ENCODE data around the gene KIF5A.

DNA sequence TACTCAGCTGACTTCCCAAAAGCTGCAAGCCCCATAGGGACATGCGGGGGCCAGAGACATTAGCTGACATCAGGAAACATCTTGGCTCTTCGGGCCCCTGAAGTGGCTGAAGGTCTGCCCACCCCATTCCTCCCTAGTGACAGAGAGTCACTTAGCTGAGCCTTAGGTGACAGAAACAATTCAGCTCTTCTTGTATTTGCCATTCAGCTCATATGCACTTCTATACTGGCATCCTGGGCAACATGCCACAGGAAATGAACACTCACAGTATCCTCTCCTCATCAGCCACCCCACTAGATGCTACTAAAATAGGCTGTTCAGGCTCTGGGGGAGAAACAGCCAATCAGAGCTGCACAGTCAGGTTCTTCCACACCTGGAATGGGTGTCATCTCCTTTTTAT lies 6.3 kb upstream of the KIF5A start:
- TF ChIP-seq CTCF (IDR thresholded peaks at IDR 0.05; ENCODE audit: low read depth, low read length, poor library complexity, severe bottlenecking) (no peak), EZH2phosphoT487 (IDR thresholded peaks at IDR 0.05; ENCODE audit: borderline replicate concordance, low read length) (no peak)
